ENCODE measurements around the gene TACC2.

- no peak for TF ChIP-seq CTCF (IDR thresholded peaks at IDR 0.05)
- no peak for TF ChIP-seq POLR2A (IDR thresholded peaks at IDR 0.05)
Observed at GRCh38 chr10:122255509-122256301, 266.7 kb downstream of the TACC2 start.

Measured in thyroid gland (tissue), 4 donors.